ENCODE measurements around the gene CLEC4A.
"Not testable (repeated sequence)": the region's sequence is repeated elsewhere in the genome, so short reads cannot be mapped to it uniquely, and the experiment has no call there.

Gene CLEC4A

DNA sequence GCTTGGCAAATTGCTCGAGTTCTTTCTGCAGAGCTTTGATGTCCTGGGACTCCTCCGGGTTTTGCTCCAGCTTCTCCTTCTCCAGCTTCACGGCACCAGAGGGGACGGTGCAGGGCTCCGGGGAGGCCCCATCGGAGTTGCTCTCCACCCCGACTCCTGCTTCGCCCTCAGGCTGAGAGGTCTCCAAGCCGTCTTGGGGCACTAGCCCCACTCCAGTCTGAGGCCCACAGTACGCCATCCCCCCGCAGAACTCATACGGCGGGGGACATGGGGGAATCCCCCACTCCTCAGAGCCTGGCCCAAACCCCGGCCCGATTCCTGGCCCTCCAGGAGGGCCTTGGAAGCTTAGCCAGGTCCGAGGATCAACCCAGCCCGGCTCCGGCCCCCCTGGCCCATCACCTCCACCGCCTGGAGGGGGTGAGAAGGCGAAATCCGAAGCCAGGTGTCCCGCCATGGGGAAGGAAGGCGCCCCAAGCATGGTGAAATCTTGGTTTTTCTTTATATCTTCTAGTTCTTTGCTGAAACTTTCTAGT, 11.0 kb downstream of the CLEC4A start:
- DNase-seq (ENCODE audit: low spot score): not testable (repeated sequence)

DNA sequence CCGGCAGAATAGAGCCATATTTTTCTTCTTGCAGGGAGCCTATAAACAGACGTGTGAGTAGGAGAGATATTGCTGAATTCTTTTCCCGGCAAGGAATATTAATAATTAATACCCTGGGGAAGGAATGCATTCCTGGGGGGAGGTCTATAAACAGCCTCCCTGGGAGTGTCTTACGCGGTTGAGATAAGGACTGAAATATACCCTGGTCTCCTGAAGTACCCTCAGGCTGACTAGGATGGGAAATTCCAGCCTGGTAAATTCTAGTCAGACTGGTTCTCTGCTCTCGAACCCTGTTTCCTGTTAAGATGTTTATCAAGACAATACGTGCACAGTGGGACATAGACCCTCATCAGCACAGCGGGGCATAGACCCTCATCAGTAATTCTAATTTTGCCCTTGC, 18.2 kb downstream of the CLEC4A start:
- not testable (repeated sequence) for DNase-seq (ENCODE audit: low spot score)

DNA sequence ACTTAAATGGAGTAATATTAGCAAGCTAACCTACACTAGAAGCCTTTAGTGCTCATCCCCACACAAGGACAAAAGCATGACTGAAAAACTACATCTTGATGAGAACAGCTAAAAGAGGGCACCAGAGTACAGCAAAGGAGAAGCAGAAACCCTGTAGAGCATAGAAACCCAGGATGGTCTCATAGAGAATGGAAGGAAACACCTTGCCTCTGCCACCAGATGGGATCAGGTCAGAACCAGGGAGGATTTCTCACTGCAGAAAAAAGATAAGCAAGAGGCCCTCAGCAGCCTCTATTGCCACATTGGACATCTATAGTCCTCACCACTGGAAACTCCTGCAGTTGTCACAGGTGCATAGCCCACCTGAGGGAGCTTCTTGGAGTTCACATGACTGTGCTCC, 19.8 kb downstream of the CLEC4A start:
- DNase-seq (ENCODE audit: low spot score): no peak

DNA sequence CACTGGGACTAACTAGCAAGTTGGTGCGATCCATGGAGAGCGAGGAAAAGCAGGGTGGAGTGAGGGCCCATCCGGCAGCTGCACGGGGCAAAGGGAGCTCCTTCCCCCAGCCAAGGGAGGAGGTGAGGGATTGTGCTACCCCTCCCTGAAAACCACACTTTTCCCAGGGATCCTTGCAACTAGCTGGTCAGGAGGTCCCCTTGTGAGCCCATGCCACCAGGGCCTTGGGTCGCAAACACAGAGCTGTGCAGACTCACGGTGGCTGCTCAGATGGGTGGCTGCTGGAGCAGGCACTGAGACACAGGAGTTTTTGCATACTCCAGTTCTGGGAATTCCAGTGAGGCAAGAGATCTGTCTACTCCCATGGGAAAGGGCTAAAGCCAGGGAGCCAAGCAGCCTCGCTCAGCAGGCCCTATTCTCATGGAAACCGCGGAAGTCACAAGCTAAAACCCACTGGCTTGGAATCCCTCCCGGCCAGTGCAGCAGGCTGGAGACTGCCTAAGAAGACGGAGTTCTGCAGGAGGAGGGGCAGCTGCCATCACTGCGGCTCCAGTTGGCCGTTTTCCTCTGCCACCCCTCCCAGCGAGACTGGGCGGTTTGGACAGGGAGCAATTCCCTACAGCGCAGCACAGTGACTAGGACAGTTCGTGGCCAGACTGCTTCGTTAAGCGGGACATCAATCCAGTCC, 22.5 kb downstream of the CLEC4A start:
- DNase-seq (ENCODE audit: low spot score): no peak

DNA sequence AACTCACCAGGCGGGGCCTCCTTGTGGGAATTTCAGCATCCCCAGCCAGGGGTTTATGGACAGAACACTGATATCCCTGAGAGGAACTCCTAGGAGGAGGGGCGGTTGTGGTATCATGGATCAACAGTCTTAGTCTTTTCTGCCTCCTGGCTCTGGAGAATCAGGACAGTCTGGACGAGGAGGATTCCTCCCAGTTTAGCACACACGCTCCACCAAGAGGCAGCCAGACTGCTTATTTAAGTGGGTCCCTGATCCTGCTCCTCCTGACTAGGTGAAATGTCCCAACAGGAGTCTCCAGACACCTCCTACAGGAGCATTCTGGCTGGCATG, 23.0 kb downstream of the CLEC4A start:
- no peak for DNase-seq (ENCODE audit: low spot score)

DNA sequence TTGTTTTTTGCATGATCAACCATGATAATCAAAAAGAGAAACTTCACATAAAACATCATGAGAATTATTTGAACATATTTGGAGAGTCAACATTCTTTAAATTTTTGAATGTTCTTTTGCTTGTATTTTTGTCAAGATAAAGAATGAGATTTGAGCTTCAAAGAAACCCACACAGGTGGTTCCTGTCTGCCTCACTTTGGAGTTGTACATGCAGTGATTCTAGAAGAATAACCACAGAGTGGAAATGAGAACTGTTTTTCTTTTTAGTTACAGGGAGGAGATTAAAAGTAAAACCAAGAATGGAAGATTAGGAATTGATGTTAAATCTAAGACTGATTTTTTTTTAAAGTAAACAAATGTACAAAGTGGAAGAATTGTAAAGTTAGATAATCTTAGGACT, 31.1 kb downstream of the CLEC4A start:
- DNase-seq (ENCODE audit: low spot score): no peak

DNA sequence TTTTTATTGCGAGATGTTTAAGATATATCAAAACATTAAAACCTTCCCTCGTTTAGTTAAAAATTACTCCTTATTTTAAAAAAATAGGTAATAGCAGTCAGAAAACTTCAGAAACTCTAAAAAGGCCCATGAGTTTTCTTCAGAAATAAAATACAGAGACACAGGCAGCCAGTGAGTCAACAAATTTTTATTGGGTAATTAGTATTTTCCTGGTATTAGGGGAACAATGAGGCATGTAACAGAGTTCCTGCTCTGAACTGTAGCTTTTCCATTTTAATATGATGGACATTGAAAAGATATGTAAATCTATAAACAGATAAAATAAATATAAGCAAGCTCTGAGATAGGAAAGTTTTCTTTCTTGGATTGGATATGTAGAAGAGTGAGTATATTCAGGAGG, 33.0 kb downstream of the CLEC4A start:
- no peak for DNase-seq (ENCODE audit: low spot score)

DNA sequence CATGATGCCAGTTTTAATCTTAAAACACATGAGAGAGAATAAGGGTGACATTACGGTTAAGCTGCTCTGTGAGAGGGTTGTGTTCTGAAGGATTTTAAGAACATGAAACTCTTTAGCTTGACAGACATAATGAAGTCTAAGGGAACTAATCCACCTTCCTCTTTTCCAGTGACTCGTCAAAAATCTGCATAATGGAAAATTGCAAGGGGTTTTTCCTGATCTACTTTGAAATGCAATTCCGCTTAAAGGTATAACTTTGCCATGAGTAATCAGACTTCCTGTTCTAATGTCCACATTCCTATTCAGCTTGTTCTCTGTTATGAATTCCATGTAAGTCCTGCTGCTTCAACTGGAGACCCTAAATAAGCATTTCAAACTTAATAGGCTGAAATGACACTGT, 33.4 kb downstream of the CLEC4A start, which contains the start of gene ZNF705A:
Gene ZNF705A, plus strand, starts transcription at position 171 of the 400 bp plus-strand sequence. CDS start 15,611 bp downstream, outside the sequence.
- no peak for DNase-seq (ENCODE audit: low spot score)

DNA sequence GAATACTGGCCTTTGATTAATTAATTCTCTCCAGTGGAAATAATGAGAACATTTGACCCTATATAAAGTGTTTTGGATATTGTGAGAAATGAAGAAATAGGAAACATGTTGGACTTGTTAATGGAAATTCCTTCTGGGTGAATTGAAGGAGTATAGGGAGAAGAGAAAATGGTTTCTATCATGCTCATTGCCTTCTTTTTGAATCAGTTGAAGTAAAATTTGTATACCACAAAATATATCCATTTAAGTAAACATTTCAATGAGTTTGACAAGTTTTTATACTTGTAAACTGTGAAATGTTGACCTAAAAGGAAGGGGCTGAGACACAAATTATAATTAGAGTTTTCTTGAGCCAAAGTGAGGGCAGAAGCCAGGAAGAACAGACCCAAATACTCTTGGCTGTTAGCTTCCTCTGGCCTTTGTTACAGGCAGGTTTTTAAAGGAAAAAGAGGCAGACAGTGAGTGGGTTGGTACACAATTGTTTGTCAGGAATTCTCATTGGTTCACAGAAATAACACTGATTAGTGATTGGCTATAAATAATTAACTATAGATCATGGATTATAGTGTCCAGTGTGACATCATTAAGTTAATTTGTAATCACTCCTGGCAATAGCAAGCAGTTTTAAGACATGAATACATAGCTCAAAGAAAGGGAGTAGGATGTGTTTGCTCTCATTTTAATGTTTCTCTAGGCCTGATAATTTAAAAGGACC, 34.2 kb downstream of the CLEC4A start:
- no peak for DNase-seq (ENCODE audit: low spot score)

DNA sequence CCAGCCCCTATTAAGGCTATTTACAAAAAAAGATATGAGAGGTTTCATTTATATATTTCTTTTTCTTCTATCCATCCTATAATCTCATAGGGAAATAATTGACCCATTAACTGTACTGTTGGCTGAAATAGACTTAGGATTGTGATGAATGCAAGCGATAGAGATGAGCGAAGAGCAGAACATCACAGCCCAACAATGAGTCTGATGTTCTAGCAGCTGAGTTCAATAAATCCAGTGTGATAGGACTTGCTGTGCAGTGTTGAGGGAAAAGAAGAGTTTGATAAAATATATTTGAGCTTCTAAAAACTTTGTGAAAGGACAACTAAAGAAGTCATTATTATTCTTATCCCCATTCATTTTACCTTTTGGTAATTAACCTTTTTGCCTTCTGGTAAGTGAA, 49.5 kb downstream of the CLEC4A start:
- DNase-seq (ENCODE audit: low spot score): not testable (repeated sequence)

DNA sequence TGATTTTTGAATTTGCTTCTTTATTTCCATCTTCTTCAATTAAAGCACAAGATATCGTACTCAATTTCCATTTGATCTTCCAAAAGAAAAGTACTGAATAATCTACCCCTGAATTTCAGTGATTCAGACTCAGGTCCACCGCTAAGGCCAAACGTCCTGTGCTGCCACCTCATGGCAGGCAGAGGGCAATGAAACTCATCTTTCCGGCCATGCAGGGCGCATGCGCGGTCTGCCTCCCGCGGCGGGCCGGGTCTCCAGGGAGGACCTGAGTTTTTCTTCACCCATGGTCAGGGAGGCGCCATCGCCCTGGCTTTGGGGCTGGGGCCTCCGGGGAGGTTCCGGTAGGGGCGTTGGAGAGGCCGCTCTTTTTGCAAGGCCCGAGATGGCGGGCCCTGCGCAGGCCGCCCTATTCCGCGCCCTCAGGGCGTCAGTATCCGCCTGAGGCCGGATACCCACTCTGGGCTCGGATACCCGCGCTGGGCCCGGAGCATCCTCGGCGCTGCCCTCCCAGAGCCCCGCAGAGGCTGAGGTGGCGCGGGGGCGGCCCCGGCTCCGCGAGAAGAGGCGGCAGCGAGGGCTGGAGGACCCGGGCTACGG, 56.7 kb downstream of the CLEC4A start:
- DNase-seq (ENCODE audit: low spot score): peak; percentile 44

DNA sequence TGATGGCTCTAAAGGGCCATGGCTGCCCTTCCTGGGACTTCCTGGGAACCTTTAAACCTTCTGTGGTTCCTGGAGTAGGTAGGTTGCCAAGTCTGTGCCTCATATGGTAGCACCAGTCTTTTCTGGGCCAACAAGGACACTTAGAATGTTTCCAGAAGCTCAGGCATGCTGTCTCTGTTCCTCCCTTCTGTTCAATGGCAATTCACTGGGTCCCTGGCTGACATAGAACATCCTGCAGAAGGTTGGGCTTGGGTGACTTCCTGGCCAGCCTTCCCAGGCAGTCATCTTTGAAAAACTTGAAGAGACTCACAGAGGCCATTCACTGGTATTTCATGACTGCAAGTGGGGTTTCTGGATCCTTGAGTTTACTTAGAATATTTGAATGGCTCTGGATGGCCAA, 57.9 kb downstream of the CLEC4A start:
- DNase-seq (ENCODE audit: low spot score): not testable (repeated sequence)

DNA sequence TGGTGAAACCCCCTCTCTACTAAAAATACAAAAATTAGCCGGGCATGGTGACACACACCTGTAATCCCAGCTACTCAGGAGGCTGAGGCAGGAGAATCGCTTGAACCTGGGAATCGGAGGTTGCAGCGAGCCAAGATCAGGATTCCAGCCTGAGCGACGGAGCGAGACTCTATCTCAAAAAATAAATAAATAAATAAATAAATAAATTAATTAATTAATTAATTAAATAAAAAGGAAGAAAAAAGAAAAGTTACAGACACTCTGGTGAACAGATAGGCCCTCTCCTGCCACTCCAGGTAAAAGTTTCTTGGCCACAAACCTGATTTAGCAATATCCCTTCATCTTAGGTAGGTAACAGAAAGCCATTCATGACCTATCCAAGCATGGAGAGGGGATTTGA, 59.5 kb downstream of the CLEC4A start:
- DNase-seq (ENCODE audit: low spot score): not testable (repeated sequence)

DNA sequence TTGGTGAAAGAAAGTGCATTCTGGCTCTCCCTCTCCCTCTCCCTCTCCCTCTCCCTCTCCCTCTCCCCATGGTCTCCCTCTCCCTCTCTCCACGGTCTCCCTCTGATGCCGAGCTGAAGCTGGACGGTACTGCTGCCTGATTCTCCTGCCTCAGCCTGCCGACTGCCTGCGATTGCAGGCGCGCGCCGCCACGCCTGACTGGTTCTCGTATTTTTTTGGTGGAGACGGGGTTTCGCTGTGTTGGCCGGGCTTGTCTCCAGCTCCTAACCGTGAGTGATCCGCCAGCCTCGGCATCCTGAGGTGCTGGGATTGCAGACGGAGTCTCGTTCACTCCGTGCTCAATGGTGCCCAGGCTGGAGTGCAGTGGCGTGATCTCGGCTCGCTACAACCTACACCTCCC, 59.9 kb downstream of the CLEC4A start:
- not testable (repeated sequence) for DNase-seq (ENCODE audit: low spot score)

DNA sequence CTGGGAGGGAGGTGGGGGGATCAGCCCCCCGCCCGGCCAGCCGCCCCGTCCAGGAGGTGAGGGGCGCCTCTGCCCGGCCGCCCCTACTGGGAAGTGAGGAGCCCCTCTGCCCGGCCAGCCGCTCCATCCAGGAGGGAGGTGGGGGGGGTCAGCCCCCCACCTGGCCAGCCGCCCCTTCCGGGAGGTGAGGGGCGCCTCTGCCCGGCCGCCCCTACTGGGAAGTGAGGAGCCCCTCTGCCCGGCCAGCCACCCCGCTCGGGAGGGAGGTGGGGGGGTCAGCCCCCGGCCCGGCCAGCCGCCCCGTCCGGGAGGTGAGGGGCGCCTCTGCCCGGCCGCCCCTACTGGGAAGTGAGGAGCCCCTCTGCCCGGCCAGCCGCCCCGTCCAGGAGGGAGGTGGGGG, 60.8 kb downstream of the CLEC4A start:
- DNase-seq (ENCODE audit: low spot score): not testable (repeated sequence)

DNA sequence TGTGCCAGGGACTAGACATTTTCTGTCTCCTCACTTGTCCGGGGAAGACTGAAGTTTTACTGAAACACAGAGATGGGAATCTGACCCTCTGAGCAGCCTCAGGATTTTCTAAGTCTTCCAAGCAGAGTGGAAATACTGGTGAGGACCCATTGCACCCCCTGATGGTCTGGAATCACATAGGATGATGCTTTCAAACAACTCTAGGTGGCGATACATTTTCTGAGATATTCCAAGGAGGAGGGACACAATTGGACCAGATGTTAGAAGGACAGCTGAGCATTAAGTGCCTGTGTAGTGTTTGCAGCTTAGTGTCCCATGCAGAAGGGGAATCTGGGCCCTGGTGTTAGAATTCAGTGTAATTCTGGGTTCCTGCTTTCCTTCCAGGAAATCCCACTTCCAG, 64.7 kb downstream of the CLEC4A start:
- DNase-seq (ENCODE audit: low spot score): not testable (repeated sequence)

Data from LoVo (cell line).